GM13977 (cell line): ENCODE measurements around the gene MYO15A.

Experiments
- DNase-seq: peaks from one replicate; pipeline ENCODE4 v3.0.0; 2012; ENCODE audit warnings: low spot score
- CTCF ChIP-seq: IDR thresholded peaks from 2 replicates; pipeline ENCODE4 v1.5.1; 2012; ENCODE audit warnings: mild to moderate bottlenecking, control low read depth; ENCODE audit not compliant: insufficient read depth; ENCODE audit errors: extremely low read depth, missing control alignments
- in situ Hi-C: fragments of 300-500 bp; cut with MboI; formaldehyde crosslinking; loops from one replicate; pipeline ENCODE4 v1.12.0; 2022; ENCODE audit warnings: low sequenced_read_pairs, low pct_unique_long_range_greater_than_20kb, mixed read lengths, inconsistent platforms; ENCODE audit not compliant: unreplicated experiment

Gene MYO15A

GRCh38 chr17:18070861-18071340, 37.7 kb upstream of the MYO15A start:
- no peak for DNase-seq
- TF ChIP-seq CTCF = no peak
- in situ Hi-C loops = no loop called here

GRCh38 chr17:18071751-18072150, 36.8 kb upstream of the MYO15A start:
- in situ Hi-C loops = no loop called here
- no peak for DNase-seq
- TF ChIP-seq CTCF = no peak

GRCh38 chr17:18074566-18075272, 33.8 kb upstream of the MYO15A start:
- TF ChIP-seq CTCF = no peak
- DNase-seq = no peak
- in situ Hi-C loops = no loop called here

- TF ChIP-seq CTCF = no peak
- no peak for DNase-seq
- in situ Hi-C loops = no loop called here
Measured at GRCh38 chr17:18076936-18077335, 31.6 kb upstream of the MYO15A start.

- no peak for TF ChIP-seq CTCF
- in situ Hi-C loops = no loop called here
- no peak for DNase-seq
Measured at GRCh38 chr17:18079543-18079942, 29.0 kb upstream of the MYO15A start.

GRCh38 chr17:18084256-18084655, 24.3 kb upstream of the MYO15A start:
- DNase-seq = no peak
- TF ChIP-seq CTCF = no peak
- in situ Hi-C loops = no loop called here
